Measurements from ENCODE around the gene TTC21B.

The TTC21B gene

DNA sequence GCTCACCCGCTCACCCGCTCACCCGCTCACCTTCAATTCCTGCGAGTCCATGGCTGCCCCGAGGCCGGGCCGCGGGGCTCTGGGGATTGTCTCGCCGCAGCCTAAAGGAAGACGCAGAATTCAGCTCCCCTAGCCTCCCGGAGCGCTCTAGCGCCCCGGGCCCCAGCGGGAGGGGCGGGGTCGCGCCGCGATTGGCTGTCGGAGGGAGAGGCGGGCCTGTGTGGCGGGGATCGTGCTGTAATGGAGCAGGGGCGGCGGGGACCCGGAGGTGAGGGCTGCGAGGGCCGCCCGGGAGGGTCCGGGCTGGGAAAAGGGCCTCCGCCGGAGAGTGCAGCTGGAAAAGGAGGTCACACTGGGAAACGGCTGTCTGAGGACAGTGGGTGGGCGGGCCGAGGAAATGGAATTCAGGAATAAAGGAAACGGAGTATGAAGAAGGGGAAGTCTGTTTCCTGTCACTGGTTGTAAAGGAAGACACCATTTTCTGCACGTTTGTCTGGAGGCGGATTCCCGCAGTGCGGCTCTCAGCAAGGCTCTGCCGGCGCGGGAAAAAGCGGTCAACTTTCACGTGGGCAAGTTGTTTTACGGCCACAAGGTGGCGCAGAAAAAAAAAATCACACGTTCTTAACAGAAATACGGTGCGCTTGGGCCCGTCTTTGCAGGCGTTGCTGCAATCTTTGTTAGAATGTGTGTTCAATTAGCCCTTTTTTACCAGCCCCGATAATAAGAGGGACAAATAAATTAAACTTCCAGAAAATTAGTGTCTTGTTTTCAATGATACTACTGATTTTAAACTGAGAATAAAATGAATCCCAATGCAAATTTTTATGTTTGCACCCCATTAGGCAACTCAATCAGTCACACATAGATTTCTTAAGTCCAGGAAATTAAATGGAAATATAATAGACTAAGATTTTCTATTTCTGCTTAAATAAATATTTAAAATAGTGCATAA lies at the start of gene TTC21B:
Gene TTC21B (minus strand): TSS at position 122 of the 952 bp plus-strand sequence. CDS start 71 bp downstream, at position 51.
- TF ChIP-seq EZH2phosphoT487 (conservative IDR thresholded peaks at IDR 0.05; ENCODE audit: low read length), result no peak
- TF ChIP-seq, protein P1, sequence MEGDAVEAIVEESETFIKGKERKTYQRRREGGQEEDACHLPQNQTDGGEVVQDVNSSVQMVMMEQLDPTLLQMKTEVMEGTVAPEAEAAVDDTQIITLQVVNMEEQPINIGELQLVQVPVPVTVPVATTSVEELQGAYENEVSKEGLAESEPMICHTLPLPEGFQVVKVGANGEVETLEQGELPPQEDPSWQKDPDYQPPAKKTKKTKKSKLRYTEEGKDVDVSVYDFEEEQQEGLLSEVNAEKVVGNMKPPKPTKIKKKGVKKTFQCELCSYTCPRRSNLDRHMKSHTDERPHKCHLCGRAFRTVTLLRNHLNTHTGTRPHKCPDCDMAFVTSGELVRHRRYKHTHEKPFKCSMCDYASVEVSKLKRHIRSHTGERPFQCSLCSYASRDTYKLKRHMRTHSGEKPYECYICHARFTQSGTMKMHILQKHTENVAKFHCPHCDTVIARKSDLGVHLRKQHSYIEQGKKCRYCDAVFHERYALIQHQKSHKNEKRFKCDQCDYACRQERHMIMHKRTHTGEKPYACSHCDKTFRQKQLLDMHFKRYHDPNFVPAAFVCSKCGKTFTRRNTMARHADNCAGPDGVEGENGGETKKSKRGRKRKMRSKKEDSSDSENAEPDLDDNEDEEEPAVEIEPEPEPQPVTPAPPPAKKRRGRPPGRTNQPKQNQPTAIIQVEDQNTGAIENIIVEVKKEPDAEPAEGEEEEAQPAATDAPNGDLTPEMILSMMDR (IDR thresholded peaks at IDR 0.05; ENCODE audit: insufficient read depth, low read length, poor library complexity, severe bottlenecking), result peak; percentile 60
- Histone ChIP-seq H3K4me3 (ENCODE audit: insufficient read depth, low read length, poor library complexity, severe bottlenecking) (peak within 1 kb of the TSS; percentile 83), H3F3A (ENCODE audit: insufficient read depth) (peaks cover 6% of the 10 kb centered on the region; the same call in 1 of the 2 replicates), H3K9ac (ENCODE audit: low read length) (peak within 1 kb of the TSS; percentile 68), H2AFZ (ENCODE audit: low read depth, low read length, severe bottlenecking) (peak within 1 kb of the TSS; percentile 76), H3K4me2 (ENCODE audit: low read depth, low read length, poor library complexity, severe bottlenecking) (peak within 1 kb of the TSS; percentile 91), H3K9me2 (replicated peaks; ENCODE audit: insufficient read depth, low read length) (no peaks in the 10 kb centered on the region), H3K9me3 (ENCODE audit: insufficient read depth, low read length) (no peaks in the 10 kb centered on the region), H3K27me3 (ENCODE audit: low read length) (no peaks in the 10 kb centered on the region), H4K20me1 (ENCODE audit: low read depth, low read length) (no peaks in the 10 kb centered on the region), H3K79me2 (ENCODE audit: insufficient read depth, low read length) (no peaks in the 10 kb centered on the region; the same call in 1 of the 2 replicates), H3K36me3 (ENCODE audit: low read length) (peaks cover 2% of the 10 kb centered on the region; the same call in 1 of the 2 replicates), H3K27ac (ENCODE audit: low read depth, low read length) (no peak within 1 kb of the TSS)

DNA sequence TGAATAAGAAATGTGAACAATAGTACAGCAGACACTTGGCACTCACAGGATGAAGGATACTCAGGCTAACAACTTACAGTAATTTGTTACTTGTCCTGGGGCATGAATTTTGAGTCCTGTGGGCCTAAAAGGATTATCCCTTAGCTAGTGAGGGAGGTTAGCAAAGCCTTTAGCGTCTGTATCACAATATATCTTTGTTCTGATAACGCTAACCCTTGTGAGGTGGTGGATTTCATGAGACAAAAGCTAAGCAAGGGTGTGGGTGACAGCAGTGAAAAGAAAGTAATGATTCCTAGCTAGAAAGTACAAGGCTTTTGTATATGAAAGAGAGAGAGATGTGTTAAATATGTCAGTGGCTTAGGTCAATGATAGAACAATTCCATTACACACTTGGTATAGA lies 46.8 kb upstream of the TTC21B start:
- Histone ChIP-seq H3K9me3 (ENCODE audit: insufficient read depth, low read length) (no peaks in the 10 kb centered on the region), H3F3A (ENCODE audit: insufficient read depth) (no peaks in the 10 kb centered on the region), H3K9ac (ENCODE audit: low read length) (no peak overlapping the region), H4K20me1 (ENCODE audit: low read depth, low read length) (0 out of 2 replicates have a peak, but pooled peaks cover 3% of the 10 kb centered on the region), H3K27me3 (ENCODE audit: low read length) (no peaks in the 10 kb centered on the region), H3K9me2 (replicated peaks; ENCODE audit: insufficient read depth, low read length) (no peaks in the 10 kb centered on the region), H3K27ac (ENCODE audit: low read depth, low read length) (no peak overlapping the region), H3K36me3 (ENCODE audit: low read length) (no peaks in the 10 kb centered on the region), H2AFZ (ENCODE audit: low read depth, low read length, severe bottlenecking) (no peak overlapping the region), H3K79me2 (ENCODE audit: insufficient read depth, low read length) (no peaks in the 10 kb centered on the region), H3K4me3 (ENCODE audit: insufficient read depth, low read length, poor library complexity, severe bottlenecking) (no peak overlapping the region), H3K4me2 (ENCODE audit: low read depth, low read length, poor library complexity, severe bottlenecking) (no peak overlapping the region)
- no peak for TF ChIP-seq EZH2phosphoT487 (conservative IDR thresholded peaks at IDR 0.05; ENCODE audit: low read length)
- TF ChIP-seq, protein P1 (IDR thresholded peaks at IDR 0.05; ENCODE audit: insufficient read depth, low read length, poor library complexity, severe bottlenecking), result no peak

GRCh38 chr2:165990846-165991245 lies 37.3 kb upstream of the TTC21B start:
- Histone ChIP-seq H2AFZ (ENCODE audit: low read depth, low read length, severe bottlenecking) (no peak overlapping the region), H3K79me2 (ENCODE audit: insufficient read depth, low read length) (no peaks in the 10 kb centered on the region), H3K27ac (ENCODE audit: low read depth, low read length) (no peak overlapping the region), H3K4me2 (ENCODE audit: low read depth, low read length, poor library complexity, severe bottlenecking) (no peak overlapping the region), H3K27me3 (ENCODE audit: low read length) (no peaks in the 10 kb centered on the region), H3K9me3 (ENCODE audit: insufficient read depth, low read length) (no peaks in the 10 kb centered on the region), H3K9me2 (replicated peaks; ENCODE audit: insufficient read depth, low read length) (no peaks in the 10 kb centered on the region), H3F3A (ENCODE audit: insufficient read depth) (no peaks in the 10 kb centered on the region), H3K36me3 (ENCODE audit: low read length) (no peaks in the 10 kb centered on the region), H4K20me1 (ENCODE audit: low read depth, low read length) (no peaks in the 10 kb centered on the region), H3K9ac (ENCODE audit: low read length) (no peak overlapping the region), H3K4me3 (ENCODE audit: insufficient read depth, low read length, poor library complexity, severe bottlenecking) (no peak overlapping the region)
- TF ChIP-seq EZH2phosphoT487 (conservative IDR thresholded peaks at IDR 0.05; ENCODE audit: low read length), result no peak
- TF ChIP-seq, protein P1 (IDR thresholded peaks at IDR 0.05; ENCODE audit: insufficient read depth, low read length, poor library complexity, severe bottlenecking), result no peak
